Measurements from ENCODE around the gene ARFGAP1. TPM values are rescaled to one million over a fixed set of nuclear protein-coding genes. Genes with fewer than 3 reads are reported as not detected.

The ARFGAP1 gene
- total RNA-seq, 1 experiment from 2014 or later = 127 TPM

DNA sequence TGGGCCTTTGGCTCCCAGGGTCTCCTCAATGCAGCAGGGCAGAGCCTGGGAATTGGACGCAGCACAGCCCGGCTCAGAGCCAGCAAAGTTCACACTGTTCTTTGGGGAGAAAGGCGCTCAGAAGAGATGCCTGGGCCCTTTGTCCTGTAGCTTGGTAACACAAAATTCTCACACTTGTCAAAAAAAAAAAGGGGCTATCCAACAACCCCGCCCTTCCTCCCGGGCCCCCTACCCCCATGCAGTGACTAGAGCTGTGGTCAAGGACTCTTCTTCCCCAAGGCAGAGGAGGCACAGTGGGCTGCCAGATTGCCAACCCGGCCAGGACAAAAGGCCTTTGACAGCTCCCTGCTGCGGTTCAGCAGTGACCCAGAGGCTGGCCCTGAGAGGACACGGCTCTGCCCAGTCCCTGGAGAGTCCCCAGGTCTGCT lies 20.3 kb upstream of the ARFGAP1 start:
- Mint-ChIP-seq H3K27me3 (ENCODE audit: unreplicated experiment) (peaks cover 94% of the 10 kb centered on the region), H3K4me3 (ENCODE audit: low read depth, unreplicated experiment) (no peak overlapping the region), H3K9me3 (ENCODE audit: low read depth, unreplicated experiment) (peaks cover 3% of the 10 kb centered on the region), H3K27ac (ENCODE audit: unreplicated experiment) (no peak overlapping the region), H3K4me1 (ENCODE audit: low read depth, unreplicated experiment) (no peaks in the 10 kb centered on the region), H3K36me3 (ENCODE audit: insufficient read depth, unreplicated experiment) (no peaks in the 10 kb centered on the region)
- no TSS peak for BruUV-seq (replicated peaks)
- intact Hi-C loops (cut with micrococcal nuclease; ENCODE audit: unreplicated experiment) = loop anchor here (5.0 kb wide), 1 partner anchor 70 kb away; no protein-coding TSS in a partner anchor
- CTCF ChIA-PET = interaction anchor here (1.2 to 3.2 kb wide), 3 partner anchors 16 to 29 kb away, joined by 3 to 9 read pairs (median 7); no protein-coding TSS in a partner anchor
- TF ChIP-seq, protein P1, sequence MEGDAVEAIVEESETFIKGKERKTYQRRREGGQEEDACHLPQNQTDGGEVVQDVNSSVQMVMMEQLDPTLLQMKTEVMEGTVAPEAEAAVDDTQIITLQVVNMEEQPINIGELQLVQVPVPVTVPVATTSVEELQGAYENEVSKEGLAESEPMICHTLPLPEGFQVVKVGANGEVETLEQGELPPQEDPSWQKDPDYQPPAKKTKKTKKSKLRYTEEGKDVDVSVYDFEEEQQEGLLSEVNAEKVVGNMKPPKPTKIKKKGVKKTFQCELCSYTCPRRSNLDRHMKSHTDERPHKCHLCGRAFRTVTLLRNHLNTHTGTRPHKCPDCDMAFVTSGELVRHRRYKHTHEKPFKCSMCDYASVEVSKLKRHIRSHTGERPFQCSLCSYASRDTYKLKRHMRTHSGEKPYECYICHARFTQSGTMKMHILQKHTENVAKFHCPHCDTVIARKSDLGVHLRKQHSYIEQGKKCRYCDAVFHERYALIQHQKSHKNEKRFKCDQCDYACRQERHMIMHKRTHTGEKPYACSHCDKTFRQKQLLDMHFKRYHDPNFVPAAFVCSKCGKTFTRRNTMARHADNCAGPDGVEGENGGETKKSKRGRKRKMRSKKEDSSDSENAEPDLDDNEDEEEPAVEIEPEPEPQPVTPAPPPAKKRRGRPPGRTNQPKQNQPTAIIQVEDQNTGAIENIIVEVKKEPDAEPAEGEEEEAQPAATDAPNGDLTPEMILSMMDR (IDR thresholded peaks at IDR 0.05; ENCODE audit: unreplicated experiment) = no peak
- no peak for DNase-seq

DNA sequence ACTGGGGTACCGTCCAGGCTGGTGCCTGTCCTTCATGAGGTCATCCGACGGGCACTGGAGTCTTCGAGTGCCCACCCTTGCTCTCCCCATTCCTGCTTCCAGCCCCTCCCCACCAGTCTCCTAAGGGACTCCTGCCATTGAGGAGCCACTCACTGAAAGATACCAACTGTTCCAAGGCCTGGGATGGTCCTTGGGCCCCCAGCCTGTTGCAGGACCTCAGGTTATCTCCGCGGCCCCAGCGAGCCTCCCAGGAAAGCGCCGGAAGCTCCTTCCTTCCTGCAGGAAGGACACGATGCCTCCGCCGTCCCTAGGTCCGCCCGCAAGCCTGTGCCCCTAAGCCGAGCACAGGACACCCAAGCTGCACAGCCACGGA lies 19.6 kb upstream of the ARFGAP1 start:
- Mint-ChIP-seq H3K4me1 (ENCODE audit: low read depth, unreplicated experiment) (no peaks in the 10 kb centered on the region), H3K36me3 (ENCODE audit: insufficient read depth, unreplicated experiment) (no peaks in the 10 kb centered on the region), H3K27ac (ENCODE audit: unreplicated experiment) (no peak overlapping the region), H3K4me3 (ENCODE audit: low read depth, unreplicated experiment) (no peak overlapping the region), H3K27me3 (ENCODE audit: unreplicated experiment) (peaks cover 94% of the 10 kb centered on the region), H3K9me3 (ENCODE audit: low read depth, unreplicated experiment) (peaks cover 3% of the 10 kb centered on the region)
- TF ChIP-seq, protein P1 (IDR thresholded peaks at IDR 0.05; ENCODE audit: unreplicated experiment) = no peak
- intact Hi-C loops (cut with micrococcal nuclease; ENCODE audit: unreplicated experiment) = loop anchor here (5.0 kb wide), 1 partner anchor 71 kb away; no protein-coding TSS in a partner anchor
- no TSS peak for BruUV-seq (replicated peaks)
- DNase-seq = no peak
- CTCF ChIA-PET = interaction anchor here (0.8 to 3.2 kb wide), 5 partner anchors 16 to 33 kb away, joined by 3 to 9 read pairs (median 6); no protein-coding TSS in a partner anchor

DNA sequence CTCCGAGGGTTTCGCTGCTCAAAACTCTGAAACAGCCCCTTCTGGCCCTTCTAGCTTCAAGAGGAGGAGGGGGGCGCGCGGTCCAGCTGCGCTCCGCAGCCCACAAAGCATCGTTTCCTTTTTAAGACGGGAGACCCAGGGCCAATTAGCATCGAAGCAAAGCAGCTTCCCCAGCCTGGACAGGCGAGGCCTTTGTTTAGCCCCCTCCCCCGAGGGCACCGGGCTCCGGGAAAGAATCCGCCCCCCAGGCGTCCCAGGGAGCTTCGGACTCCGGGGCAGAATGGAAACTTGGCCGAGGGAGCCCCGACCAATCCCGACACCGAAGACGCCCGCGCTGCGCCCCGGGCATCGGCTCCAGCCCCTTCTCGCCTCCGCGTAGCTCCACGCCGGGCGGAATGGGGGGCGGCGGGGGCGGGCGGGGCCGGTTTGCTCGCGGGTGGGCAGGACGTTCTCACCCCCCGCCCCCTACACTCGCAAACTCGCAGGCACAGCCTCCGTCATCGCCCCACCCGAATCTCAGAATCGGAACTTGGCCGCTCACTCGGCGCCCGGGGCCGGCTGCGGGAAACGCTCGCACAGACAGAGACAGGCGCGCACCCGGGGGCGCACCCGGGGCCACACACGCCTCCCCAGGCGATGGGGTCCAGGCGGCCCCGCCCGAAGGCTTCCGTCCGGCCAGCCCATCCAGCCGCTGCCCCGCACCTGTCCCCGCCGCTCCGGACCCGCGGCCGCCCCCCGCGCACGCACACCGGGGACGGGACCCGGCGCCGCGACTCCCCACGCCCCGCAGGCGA lies 19.0 kb upstream of the ARFGAP1 start:
- TF ChIP-seq, protein P1 (IDR thresholded peaks at IDR 0.05; ENCODE audit: unreplicated experiment) = no peak
- no peak for DNase-seq
- no peaks in the 10 kb centered on the region for H3K36me3 Mint-ChIP-seq (ENCODE audit: insufficient read depth, unreplicated experiment)
- peaks cover 3% of the 10 kb centered on the region for H3K9me3 Mint-ChIP-seq (ENCODE audit: low read depth, unreplicated experiment)
- intact Hi-C loops (cut with micrococcal nuclease; ENCODE audit: unreplicated experiment) = loop anchor here (5.0 kb wide), 1 partner anchor 71 kb away; no protein-coding TSS in a partner anchor
- no peak overlapping the region for H3K27ac Mint-ChIP-seq (ENCODE audit: unreplicated experiment)
- H3K4me1 Mint-ChIP-seq (ENCODE audit: low read depth, unreplicated experiment) = no peaks in the 10 kb centered on the region
- H3K4me3 Mint-ChIP-seq (ENCODE audit: low read depth, unreplicated experiment) = no peak overlapping the region
- BruUV-seq (replicated peaks) = no TSS peak
- H3K27me3 Mint-ChIP-seq (ENCODE audit: unreplicated experiment) = peaks cover 94% of the 10 kb centered on the region
- CTCF ChIA-PET = interaction anchor here (0.8 to 3.2 kb wide), 5 partner anchors 15 to 34 kb away, joined by 3 to 9 read pairs (median 6); no protein-coding TSS in a partner anchor

DNA sequence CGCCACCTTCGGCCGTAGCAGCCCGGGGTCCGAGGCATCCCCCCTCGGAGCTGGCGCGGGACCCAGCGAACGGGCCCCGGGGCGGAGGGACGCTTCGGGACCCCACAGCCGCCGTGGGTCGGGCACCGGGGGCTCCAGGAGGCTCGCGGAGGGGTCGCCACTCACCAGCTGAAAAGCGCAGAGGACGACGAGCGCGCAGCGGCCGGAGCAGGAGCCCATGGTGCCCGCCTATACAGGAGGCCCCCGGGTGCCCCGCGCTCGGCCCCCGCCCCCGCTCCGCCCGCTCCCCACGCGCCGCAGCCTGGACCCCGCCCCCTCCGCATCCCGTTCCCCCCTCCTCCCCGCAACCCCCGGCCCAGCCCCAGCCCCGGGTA lies 18.4 kb upstream of the ARFGAP1 start, which contains the start of gene NKAIN4:
Gene NKAIN4 (minus strand): TSS at position 232 of the 374 bp plus-strand sequence. CDS start 13 bp downstream, at position 219.
- peaks cover 94% of the 10 kb centered on the region for H3K27me3 Mint-ChIP-seq (ENCODE audit: unreplicated experiment)
- no peak within 1 kb of the TSS for H3K4me3 Mint-ChIP-seq (ENCODE audit: low read depth, unreplicated experiment)
- no peaks in the 10 kb centered on the region for H3K4me1 Mint-ChIP-seq (ENCODE audit: low read depth, unreplicated experiment)
- H3K27ac Mint-ChIP-seq (ENCODE audit: unreplicated experiment) = no peak within 1 kb of the TSS
- peaks cover 3% of the 10 kb centered on the region for H3K9me3 Mint-ChIP-seq (ENCODE audit: low read depth, unreplicated experiment)
- no peaks in the 10 kb centered on the region for H3K36me3 Mint-ChIP-seq (ENCODE audit: insufficient read depth, unreplicated experiment)
- intact Hi-C loops (cut with micrococcal nuclease; ENCODE audit: unreplicated experiment) = loop anchor here (5.0 kb wide), 1 partner anchor 72 kb away; no protein-coding TSS in a partner anchor
- no peak for DNase-seq
- TF ChIP-seq, protein P1 (IDR thresholded peaks at IDR 0.05; ENCODE audit: unreplicated experiment) = no peak
- CTCF ChIA-PET = interaction anchor here (0.5 to 1.4 kb wide), 4 partner anchors 8 to 31 kb away, joined by 4 to 12 read pairs (median 5); no protein-coding TSS in a partner anchor
- no TSS peak for BruUV-seq (replicated peaks)

Measured in Calu3 (cell line).